Measurements from ENCODE around the gene ZNF879.

DNA sequence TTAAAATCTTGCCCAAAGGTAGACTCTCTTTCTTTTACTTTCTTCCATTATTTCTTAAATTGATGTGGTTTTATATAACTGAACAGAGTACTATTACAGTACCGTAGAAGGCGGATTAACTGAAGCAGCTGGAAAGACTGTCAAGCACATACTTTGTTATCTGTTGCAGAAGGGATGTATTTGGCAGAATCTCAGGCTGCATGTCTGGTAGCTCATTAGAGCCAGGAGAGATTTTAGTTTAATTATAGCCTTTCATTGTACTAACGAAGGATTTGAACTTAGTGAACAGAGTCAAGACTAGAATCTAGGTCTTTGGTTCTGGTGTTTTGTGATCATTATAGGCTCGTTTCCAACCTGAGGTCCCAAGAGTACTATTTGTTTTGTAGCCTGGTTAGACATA is 57.1 kb downstream of the ZNF879 start:
- TF ChIP-seq POLR2AphosphoS5 (IDR thresholded peaks at IDR 0.05; ENCODE audit: borderline replicate concordance, low read depth, low read length) (no peak), EZH2 (IDR thresholded peaks at IDR 0.05) (no peak)
